IPS-18c (cell line): ENCODE data around the gene NCS1.

Source experiments
- H3K4me3 ChIP-seq: 2 replicates; pipeline ENCODE4 v1.7.0; 2013; ENCODE audit warnings: low read depth, mild to moderate bottlenecking, low read length, moderate library complexity; ENCODE audit not compliant: insufficient read depth
- H3K9me3 ChIP-seq: one replicate; pipeline ENCODE4 v1.6.1; 2013; ENCODE audit warnings: mild to moderate bottlenecking, low read length, moderate library complexity; ENCODE audit not compliant: control insufficient read depth, insufficient read depth

NCS1 gene

DNA sequence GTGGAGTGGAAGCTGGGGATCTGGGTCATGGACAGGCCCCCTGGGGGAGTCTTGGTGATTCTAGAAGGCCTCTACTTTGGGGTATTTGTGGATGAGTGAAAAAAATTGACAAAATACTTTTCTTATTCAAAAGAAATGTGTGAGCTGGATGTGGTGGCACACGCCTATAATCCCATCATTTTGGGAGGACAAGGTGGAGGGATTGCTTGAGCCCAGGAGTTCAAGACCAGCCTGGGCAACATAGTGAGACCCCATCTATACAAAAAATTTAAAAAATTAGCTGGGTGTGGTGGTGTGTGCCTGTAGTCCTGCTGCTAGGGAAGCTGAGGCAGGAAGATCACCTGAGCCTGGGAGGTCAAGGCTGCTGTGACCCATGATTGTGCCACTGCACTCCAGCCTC is 6.6 kb upstream of the NCS1 start:
- no peak overlapping the region for H3K4me3 ChIP-seq

DNA sequence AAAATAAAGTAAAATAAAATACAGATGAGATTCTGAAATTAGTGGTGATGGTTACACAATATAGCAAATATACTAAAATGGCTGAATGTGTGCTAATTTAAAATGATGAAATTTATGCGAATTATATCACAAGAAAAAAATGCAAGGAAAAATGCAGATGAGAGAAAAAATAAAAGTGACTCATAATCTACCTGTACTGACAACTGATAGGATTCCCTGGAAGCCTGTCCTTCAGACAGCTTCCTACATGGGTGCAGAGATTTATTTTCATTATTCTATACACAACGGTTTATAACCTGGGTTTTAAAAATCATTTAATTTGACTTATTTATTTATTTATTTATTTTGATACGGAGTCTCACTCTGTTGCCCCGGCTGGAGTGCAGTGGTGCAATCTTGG is 5.8 kb upstream of the NCS1 start:
- Histone ChIP-seq H3K9me3 (no peaks in the 10 kb centered on the region), H3K4me3 (no peak overlapping the region)

More for the DNA sequence above, 6.6 kb upstream of the NCS1 start:
- H3K9me3 ChIP-seq = no peaks in the 10 kb centered on the region

DNA sequence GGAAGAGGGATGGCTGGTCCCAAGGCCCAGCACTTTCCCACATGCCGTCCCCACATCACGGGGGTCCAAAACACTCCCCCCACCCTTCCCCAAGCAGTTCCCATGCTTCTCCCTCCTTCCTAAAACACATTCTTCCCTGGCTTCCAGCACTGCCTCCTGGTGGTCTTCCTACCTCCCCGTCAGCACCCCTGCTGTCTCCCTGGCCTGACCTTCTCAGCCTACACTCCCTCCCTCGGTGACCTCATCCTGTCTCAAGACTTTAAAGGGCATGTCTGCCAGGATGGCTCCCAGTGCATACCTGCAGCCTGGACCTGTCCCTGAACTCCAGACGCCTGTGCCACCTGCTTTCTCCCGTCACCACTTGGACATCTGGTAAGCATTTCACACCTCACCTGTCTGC is 4.3 kb upstream of the NCS1 start:
- Histone ChIP-seq H3K9me3 (no peaks in the 10 kb centered on the region), H3K4me3 (no peak overlapping the region)

DNA sequence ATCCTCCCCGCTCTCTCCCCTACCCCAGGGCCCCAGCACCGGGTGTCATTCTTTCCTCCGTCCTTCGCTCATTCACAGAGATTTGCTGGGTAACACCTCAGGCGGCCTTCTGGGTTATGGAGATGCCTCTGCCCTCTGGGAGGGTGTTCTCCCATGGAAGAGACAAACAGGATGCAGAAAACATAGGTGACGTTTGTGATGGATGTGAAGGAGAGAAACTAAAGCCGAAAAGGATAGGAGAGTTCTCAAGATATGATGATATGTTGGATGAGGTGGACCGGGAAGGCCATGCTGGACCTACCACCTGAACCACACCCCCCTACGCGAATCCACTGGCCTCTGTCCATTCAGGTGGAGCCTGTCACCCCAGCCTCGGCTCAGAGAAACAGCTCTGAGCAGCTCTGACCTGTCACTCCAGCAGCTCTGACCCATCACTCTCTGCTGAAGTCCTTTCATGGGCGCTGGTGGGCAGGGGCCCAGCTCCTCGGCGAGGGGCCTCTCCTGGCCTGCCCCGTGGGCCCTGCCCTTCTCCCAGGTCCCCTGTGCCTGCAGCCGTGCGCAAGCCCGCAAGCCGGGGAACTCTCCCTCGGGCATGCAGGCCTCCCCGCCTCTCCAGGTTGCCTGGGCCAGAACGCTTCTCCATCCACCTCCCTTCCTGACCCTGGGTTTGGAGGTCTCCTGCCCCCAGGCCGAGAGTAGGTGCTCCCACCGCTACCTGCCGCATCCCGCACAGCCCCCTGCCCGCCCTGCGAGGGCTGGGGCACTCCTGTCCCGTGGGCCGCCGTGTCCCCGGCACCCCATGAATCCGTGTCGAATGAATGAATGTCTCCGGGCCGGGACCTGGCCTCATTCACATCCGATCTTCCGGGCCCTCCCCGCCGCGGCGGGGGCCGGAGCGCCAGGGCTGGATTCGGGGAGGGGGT is 717 bp upstream of the NCS1 start:
- Histone ChIP-seq H3K9me3 (no peaks in the 10 kb centered on the region), H3K4me3 (peak overlapping the region; percentile 56)

DNA sequence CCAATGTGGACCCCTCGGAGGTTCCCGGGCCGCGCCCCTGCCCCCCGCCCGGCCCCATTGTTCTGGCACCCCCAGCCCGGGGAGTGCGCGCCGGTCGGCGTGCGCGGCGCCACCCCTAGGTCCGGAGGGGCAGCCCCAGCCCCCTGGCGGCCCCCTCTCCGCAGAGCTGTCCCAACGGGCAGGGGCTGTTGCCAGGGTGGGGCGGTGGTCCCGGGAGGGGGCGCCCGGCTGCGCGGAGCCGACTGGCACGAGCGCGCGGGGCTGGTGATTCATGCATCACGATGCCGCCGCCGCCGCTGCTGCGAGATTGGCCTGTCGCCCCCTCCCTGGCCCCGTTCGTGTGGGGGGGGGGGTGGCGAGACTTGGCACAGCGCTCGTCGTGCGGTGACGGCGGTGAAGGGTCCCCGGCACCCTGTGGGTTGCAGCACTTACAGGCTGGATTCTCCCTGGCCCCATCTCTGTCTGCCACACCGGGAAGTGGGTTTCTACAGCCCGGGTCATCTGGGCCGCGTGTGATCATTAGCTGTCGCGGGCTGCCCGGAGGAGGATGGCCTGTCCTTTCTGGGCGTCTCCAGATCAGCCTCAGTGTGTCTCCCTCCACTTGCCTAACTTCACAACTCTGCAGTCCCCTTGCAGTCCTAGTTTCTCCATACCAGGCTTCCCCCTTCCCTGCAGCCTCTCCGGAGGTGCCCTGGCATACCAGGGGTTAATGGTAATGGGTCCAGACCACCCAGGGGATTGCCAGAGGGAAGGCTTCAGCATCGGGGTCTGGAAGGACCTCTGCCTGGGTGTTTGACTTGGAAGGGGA is 858 bp downstream of the NCS1 start:
- Histone ChIP-seq H3K4me3 (peak overlapping the region; percentile 60), H3K9me3 (no peaks in the 10 kb centered on the region)

DNA sequence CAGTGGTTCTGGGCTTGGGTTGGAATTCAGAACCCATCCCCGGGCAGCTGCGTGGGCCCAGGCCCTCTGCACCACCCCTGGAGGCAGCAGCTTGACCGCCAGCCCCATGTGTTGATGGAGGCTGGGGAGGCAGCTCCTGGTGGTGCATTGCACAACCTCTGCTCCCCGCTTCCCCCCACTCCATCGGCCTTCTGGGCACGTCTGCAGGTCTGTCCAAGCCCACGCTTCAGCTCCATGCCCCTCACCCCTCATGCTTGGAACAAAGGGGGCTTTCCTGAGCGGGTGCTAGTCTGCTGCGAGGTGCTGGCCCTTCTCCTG is 1.4 kb downstream of the NCS1 start:
- peak overlapping the region; percentile 60 for H3K4me3 ChIP-seq

DNA sequence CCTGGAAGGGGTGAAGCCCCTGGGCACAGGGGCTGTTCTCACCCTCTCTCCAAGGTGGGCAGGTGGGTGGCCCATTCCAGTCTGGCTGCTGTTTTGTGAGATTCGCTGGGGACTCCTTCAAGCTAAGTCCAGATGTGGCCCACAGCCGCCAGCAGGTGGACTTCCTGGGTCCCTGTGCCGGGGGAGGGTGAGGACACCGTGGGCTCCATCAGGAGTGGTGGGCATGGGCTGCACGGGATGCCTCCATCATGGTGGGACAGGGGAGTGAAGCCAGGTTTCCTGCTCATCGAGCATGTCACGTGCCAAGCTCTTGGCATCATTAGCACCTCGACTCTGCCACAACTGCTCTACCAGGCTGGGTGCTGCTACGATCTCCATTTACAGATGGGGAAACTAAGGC is 1.8 kb downstream of the NCS1 start:
- Histone ChIP-seq H3K9me3 (no peaks in the 10 kb centered on the region), H3K4me3 (no peak overlapping the region)

More for the DNA sequence above, 1.4 kb downstream of the NCS1 start:
- H3K9me3 ChIP-seq = no peaks in the 10 kb centered on the region

DNA sequence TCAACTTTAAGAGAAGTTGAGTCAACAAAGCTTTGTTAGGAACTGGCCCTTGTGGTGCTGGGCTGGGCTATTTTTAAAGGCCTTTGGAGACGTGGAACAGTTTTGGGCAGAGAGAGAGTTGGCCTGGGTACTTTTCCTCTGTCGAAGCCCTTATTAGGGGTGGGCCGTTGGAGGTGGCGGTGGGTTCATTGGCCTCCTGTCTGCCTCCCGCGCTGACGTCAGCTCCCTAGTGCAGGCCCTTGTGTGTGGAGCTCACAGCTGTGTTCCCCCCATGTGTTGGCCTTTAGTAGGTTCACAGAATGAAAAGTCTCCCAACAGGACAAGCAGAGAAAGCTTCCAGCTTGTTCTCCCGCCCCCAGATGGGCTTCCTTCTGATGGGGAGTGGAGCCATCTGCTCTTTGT is 2.7 kb downstream of the NCS1 start:
- Histone ChIP-seq H3K9me3 (no peaks in the 10 kb centered on the region), H3K4me3 (no peak overlapping the region)

DNA sequence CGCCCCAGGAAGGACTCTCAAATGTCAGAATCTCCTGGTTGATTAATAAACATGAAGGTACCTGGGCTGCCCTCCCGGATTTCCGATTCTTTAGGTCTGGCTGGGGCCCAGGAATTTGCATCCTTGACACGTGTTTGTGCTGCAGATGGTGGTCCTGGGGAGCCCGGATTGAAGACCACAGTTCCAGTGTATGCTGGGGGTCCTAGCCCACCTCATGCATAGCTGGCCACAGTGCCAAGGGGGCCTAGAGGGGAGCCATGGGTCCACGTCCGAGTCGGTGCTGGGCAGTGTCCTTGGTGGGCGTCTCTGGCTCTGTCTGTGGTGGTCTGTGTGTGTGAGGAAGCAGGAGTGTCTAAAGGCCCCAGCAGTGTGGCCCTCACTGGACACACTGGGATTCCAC is 3.2 kb downstream of the NCS1 start:
- no peak overlapping the region for H3K4me3 ChIP-seq
- no peaks in the 10 kb centered on the region for H3K9me3 ChIP-seq

DNA sequence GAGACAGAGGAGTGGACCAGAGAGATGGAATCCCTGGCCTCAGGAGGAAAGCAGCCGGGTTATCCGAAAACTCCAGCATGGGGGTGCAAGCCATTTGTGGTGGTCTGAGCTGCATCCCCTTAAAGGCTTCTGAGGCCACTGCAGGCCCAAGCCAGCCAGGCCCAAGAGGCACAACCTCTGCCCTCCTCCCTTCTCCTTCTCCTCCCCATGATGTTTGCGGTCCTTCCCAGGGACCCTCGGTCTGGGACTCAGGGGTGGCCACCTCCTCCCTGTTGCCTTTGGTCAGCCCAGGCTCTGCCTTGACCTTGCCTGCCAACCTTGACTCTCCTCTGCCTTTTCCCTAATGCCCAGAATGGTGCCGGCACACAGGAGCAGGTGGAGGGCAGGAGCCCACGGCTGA is 4.6 kb downstream of the NCS1 start:
- no peak overlapping the region for H3K4me3 ChIP-seq

DNA sequence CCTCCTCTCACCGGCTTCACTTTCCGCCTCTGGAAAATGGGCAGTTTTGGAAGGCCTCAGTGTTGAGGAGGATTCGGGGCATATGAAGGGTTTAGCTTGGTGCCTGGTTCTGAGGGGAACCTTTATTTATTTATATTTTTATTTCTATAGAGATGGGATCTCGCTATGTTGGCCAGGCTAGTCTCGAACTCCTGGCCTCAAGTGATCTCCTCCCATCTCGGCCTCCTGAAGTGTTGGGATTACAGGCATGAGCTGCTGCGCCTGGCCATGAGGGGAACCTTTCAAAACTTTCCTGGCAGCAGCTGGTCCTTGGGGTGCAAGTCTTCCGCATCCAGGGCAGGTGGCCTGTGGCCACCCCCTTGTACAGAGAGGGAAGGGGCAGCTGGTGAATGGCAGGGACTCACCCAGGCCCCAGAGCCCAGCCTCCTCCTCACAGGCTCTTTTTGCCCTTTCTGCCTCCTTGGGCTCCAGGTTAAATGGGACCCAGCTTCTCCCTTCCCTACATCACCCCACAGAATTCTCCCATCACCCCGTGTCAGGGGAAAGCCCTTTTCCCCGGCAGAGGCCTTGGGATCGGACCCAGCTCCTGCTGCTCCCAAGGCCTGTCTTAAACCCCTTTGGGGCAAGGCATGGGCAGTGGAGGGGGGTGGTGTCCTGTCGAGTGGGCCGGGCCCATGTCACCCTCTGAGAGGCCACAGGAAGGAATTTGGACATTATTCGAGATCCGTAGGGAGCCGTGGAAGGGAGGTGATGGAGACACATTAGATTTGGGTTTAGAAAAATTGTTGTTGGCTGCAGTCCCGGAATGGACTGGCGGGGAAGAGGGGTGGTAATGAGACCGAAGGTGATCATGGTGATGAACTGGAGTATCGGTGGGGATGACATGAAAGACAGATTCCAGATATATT is 5.9 kb downstream of the NCS1 start:
- Histone ChIP-seq H3K4me3 (no peak overlapping the region), H3K9me3 (no peaks in the 10 kb centered on the region)

More for the DNA sequence above, 4.6 kb downstream of the NCS1 start:
- no peaks in the 10 kb centered on the region for H3K9me3 ChIP-seq

DNA sequence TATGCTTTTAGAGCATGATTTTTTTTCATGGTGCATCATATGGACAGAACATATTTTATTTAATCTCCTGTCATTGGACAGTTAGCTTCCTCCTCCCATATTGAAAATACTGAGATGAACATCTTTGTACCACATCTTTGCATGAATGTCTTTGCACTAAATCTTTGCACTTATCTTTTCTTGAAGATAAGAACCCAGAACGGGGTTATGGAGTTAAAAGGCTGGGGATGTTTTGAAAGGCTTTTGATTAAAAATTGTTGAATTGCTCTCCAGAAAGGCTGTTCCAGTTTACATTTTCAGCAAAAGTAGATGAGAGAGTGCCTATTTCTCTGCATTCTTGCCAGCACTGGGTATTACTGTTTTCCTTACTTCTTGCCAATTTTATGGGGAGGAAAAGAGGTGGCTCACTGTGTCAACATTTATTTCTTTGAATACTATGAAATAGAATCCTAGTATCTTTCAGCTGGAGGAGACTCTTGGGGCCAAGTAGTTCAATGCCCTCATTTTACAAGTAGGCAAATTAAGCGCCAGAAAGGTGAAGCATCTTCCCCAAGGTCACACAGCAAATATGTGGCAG is 7.2 kb downstream of the NCS1 start:
- Histone ChIP-seq H3K4me3 (no peak overlapping the region), H3K9me3 (no peaks in the 10 kb centered on the region)

DNA sequence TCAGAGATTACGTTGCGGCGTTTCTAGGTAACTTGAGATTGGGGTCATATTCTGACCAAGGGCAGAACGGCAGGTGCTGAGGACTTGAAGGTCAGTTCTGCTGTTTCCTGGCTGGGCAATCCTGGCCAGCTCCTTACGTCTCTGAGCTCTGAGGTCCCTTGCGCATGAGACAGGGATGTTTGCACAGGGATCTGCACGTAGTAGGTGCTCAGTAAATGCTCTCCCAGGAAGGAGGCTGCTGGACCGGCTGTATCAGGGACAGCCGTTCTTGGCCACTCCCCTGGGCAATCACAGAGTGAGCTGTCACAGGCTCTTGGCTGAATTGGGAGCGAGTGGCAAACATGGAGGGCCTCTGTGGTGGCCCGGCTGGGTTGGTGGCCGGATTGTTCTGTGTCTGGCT is 8.3 kb downstream of the NCS1 start:
- H3K4me3 ChIP-seq = no peak overlapping the region
- H3K9me3 ChIP-seq = no peaks in the 10 kb centered on the region

DNA sequence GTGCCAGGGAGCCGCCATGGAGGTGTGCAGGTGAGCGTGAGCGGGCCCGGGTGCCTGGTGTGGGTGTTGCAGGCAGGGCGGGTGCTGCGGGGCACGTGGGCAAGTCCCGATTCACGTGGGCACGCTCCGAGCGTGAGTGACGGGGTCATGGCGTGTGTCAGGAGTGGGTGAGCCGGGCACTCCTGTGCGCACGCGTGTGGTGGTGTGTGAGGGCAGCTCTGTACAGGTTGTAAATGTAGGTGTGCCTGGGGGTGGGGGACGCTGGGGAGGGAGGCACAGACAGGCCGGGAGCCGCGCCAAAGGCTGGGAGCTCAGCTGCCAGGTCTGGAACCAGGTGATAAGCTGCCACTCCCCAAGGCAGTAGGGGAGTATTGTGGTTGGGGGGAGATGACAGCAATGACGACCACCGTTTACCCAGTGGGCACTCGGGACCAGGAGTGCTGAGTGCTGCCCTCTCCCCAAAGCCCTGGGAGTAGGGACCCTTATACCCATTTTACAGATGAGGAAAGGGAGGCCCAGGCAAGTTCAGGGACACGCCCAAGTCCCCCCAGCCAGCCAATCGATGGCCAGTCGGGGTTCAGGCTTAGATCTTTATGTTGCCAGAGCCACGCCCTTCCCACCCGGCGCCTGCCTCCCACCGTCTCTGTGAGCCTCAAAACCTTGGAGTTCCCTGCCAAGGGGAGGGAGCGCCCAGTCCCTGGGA is 9.6 kb downstream of the NCS1 start:
- no peaks in the 10 kb centered on the region for H3K9me3 ChIP-seq
- H3K4me3 ChIP-seq = no peak overlapping the region

DNA sequence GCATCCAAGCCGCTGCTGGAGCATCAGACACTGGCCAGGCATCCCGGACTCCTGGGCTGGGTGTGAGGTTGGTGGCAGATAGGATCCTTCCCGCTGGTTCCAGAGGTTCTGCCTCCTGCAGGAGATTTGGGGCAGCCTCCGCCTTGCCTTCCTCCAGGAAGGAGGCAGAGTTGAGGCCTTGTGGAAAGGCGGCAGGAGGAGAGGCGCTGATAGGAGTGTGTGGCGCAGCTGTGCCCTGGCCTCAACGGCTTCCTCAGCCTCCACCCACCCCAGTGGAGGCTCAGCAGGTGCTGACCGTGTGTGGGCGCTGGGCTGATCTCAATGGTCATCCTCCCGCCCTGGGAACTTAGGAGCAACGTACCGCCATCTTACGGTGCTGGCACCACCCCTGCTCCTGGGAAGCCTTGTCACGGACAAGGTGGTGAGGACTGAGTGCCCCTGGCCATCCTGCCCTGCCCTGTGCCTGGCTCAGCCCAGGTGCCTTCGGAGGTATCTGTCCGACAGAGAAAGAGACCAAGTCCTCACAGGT is 10.2 kb downstream of the NCS1 start:
- H3K4me3 ChIP-seq = no peak overlapping the region
- no peaks in the 10 kb centered on the region for H3K9me3 ChIP-seq

DNA sequence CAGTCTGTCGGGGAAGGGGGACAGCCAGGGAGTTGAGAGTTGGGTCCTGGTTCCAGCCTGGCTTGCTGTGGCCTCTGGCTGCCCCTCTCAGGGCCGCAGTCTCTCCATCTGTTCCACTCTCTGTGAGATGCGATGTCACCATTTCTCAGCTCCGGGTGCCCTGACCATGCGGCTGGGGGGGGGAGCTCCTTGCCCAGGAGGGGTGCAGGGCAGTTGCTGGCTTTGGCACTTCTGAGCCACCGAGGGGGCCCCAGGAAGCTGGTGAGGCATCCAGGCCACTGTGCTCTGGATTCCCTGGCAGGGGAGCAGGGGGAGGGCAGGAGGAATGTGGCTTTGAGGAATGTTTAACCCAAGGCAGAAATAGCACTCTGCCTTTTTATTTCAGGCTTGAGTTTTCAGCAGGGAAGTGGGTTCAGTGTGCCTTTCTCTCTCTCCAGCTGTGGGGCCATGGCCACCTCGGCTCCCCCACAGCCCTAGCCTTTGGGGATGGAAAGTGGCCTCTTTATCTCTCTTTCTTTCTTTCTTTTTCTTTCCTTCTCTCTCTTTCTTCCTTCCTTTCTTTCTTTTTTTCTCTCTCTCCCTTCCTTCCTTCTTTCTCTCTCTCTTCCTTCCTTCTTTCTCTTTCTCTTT is 11.0 kb downstream of the NCS1 start:
- Histone ChIP-seq H3K9me3 (no peaks in the 10 kb centered on the region), H3K4me3 (no peak overlapping the region; the same call in 1 of the 2 replicates)
